Measurements from ENCODE around the gene ZC2HC1C.

The ZC2HC1C gene

GRCh38 chr14:75098682-75099081 is 29.2 kb downstream of the ZC2HC1C start:
- Histone ChIP-seq H3K27me3 (ENCODE audit: control insufficient read depth, insufficient read depth, low read length) (no peaks in the 10 kb centered on the region), H3K36me3 (ENCODE audit: control insufficient read depth, insufficient read depth, low read length) (peaks cover 14% of the 10 kb centered on the region), H3K9me3 (ENCODE audit: control insufficient read depth, low read length) (no peaks in the 10 kb centered on the region), H3K4me3 (ENCODE audit: low read length) (no peak overlapping the region), H3K9ac (ENCODE audit: low read length) (no peak overlapping the region), H3K4me1 (ENCODE audit: control insufficient read depth, insufficient read depth, low read length) (no peaks in the 10 kb centered on the region)

GRCh38 chr14:75101491-75101890 is 32.0 kb downstream of the ZC2HC1C start:
- Histone ChIP-seq H3K36me3 (ENCODE audit: control insufficient read depth, insufficient read depth, low read length) (peaks cover 3% of the 10 kb centered on the region), H3K4me1 (ENCODE audit: control insufficient read depth, insufficient read depth, low read length) (no peaks in the 10 kb centered on the region)

GRCh38 chr14:75107186-75107585 is 37.7 kb downstream of the ZC2HC1C start:
- no peaks in the 10 kb centered on the region for H3K4me1 ChIP-seq (ENCODE audit: control insufficient read depth, insufficient read depth, low read length)
- no peak overlapping the region for H3K9ac ChIP-seq (ENCODE audit: low read length)
- H3K4me3 ChIP-seq (ENCODE audit: low read length) = no peak overlapping the region
- H3K9me3 ChIP-seq (ENCODE audit: control insufficient read depth, low read length) = no peaks in the 10 kb centered on the region
- H3K36me3 ChIP-seq (ENCODE audit: control insufficient read depth, insufficient read depth, low read length) = peaks cover 15% of the 10 kb centered on the region
- H3K27me3 ChIP-seq (ENCODE audit: control insufficient read depth, insufficient read depth, low read length) = no peaks in the 10 kb centered on the region

More at GRCh38 chr14:75101491-75101890, 32.0 kb downstream of the ZC2HC1C start:
- Histone ChIP-seq H3K4me3 (ENCODE audit: low read length) (no peak overlapping the region), H3K27me3 (ENCODE audit: control insufficient read depth, insufficient read depth, low read length) (no peaks in the 10 kb centered on the region), H3K9me3 (ENCODE audit: control insufficient read depth, low read length) (no peaks in the 10 kb centered on the region), H3K9ac (ENCODE audit: low read length) (no peak overlapping the region)

GRCh38 chr14:75109877-75110276 is 40.4 kb downstream of the ZC2HC1C start:
- Histone ChIP-seq H3K9me3 (ENCODE audit: control insufficient read depth, low read length) (no peaks in the 10 kb centered on the region), H3K27me3 (ENCODE audit: control insufficient read depth, insufficient read depth, low read length) (no peaks in the 10 kb centered on the region), H3K9ac (ENCODE audit: low read length) (no peak overlapping the region), H3K4me3 (ENCODE audit: low read length) (no peak overlapping the region), H3K36me3 (ENCODE audit: control insufficient read depth, insufficient read depth, low read length) (peaks cover 22% of the 10 kb centered on the region), H3K4me1 (ENCODE audit: control insufficient read depth, insufficient read depth, low read length) (no peaks in the 10 kb centered on the region)

- Histone ChIP-seq H3K9ac (ENCODE audit: low read length) (no peak overlapping the region), H3K27me3 (ENCODE audit: control insufficient read depth, insufficient read depth, low read length) (no peaks in the 10 kb centered on the region), H3K36me3 (ENCODE audit: control insufficient read depth, insufficient read depth, low read length) (peaks cover 17% of the 10 kb centered on the region), H3K4me1 (ENCODE audit: control insufficient read depth, insufficient read depth, low read length) (no peaks in the 10 kb centered on the region), H3K9me3 (ENCODE audit: control insufficient read depth, low read length) (no peaks in the 10 kb centered on the region), H3K4me3 (ENCODE audit: low read length) (no peak overlapping the region)
These were observed 44.6 kb downstream of the ZC2HC1C start for GRCh38 chr14:75113932-75114539.

GRCh38 chr14:75119056-75119455 is 49.6 kb downstream of the ZC2HC1C start:
- Histone ChIP-seq H3K27me3 (ENCODE audit: control insufficient read depth, insufficient read depth, low read length) (no peaks in the 10 kb centered on the region), H3K9ac (ENCODE audit: low read length) (no peak overlapping the region), H3K9me3 (ENCODE audit: control insufficient read depth, low read length) (no peaks in the 10 kb centered on the region), H3K36me3 (ENCODE audit: control insufficient read depth, insufficient read depth, low read length) (no peaks in the 10 kb centered on the region), H3K4me1 (ENCODE audit: control insufficient read depth, insufficient read depth, low read length) (no peaks in the 10 kb centered on the region), H3K4me3 (ENCODE audit: low read length) (no peak overlapping the region)

- no peaks in the 10 kb centered on the region for H3K27me3 ChIP-seq (ENCODE audit: control insufficient read depth, insufficient read depth, low read length)
- H3K9ac ChIP-seq (ENCODE audit: low read length) = no peak overlapping the region
- no peak overlapping the region for H3K4me3 ChIP-seq (ENCODE audit: low read length)
- no peaks in the 10 kb centered on the region for H3K9me3 ChIP-seq (ENCODE audit: control insufficient read depth, low read length)
- peaks cover 1% of the 10 kb centered on the region for H3K4me1 ChIP-seq (ENCODE audit: control insufficient read depth, insufficient read depth, low read length)
- H3K36me3 ChIP-seq (ENCODE audit: control insufficient read depth, insufficient read depth, low read length) = no peaks in the 10 kb centered on the region
These were observed 51.3 kb downstream of the ZC2HC1C start for GRCh38 chr14:75120541-75121291.

- H3K9ac ChIP-seq (ENCODE audit: low read length) = no peak overlapping the region
- H3K4me3 ChIP-seq (ENCODE audit: low read length) = no peak overlapping the region
- H3K4me1 ChIP-seq (ENCODE audit: control insufficient read depth, insufficient read depth, low read length) = peaks cover 7% of the 10 kb centered on the region
- no peaks in the 10 kb centered on the region for H3K27me3 ChIP-seq (ENCODE audit: control insufficient read depth, insufficient read depth, low read length)
- no peaks in the 10 kb centered on the region for H3K9me3 ChIP-seq (ENCODE audit: control insufficient read depth, low read length)
- no peaks in the 10 kb centered on the region for H3K36me3 ChIP-seq (ENCODE audit: control insufficient read depth, insufficient read depth, low read length)
These were observed 52.1 kb downstream of the ZC2HC1C start for GRCh38 chr14:75121552-75121951.

GRCh38 chr14:75123991-75124390 is 54.5 kb downstream of the ZC2HC1C start:
- Histone ChIP-seq H3K27me3 (ENCODE audit: control insufficient read depth, insufficient read depth, low read length) (no peaks in the 10 kb centered on the region), H3K9me3 (ENCODE audit: control insufficient read depth, low read length) (no peaks in the 10 kb centered on the region), H3K36me3 (ENCODE audit: control insufficient read depth, insufficient read depth, low read length) (no peaks in the 10 kb centered on the region), H3K9ac (ENCODE audit: low read length) (no peak overlapping the region), H3K4me3 (ENCODE audit: low read length) (no peak overlapping the region), H3K4me1 (ENCODE audit: control insufficient read depth, insufficient read depth, low read length) (peaks cover 10% of the 10 kb centered on the region)

- no peaks in the 10 kb centered on the region for H3K36me3 ChIP-seq (ENCODE audit: control insufficient read depth, insufficient read depth, low read length)
- peak overlapping the region; percentile 94 for H3K9ac ChIP-seq (ENCODE audit: low read length)
- no peak overlapping the region for H3K4me3 ChIP-seq (ENCODE audit: low read length)
- H3K9me3 ChIP-seq (ENCODE audit: control insufficient read depth, low read length) = no peaks in the 10 kb centered on the region
- no peaks in the 10 kb centered on the region for H3K27me3 ChIP-seq (ENCODE audit: control insufficient read depth, insufficient read depth, low read length)
- H3K4me1 ChIP-seq (ENCODE audit: control insufficient read depth, insufficient read depth, low read length) = peaks cover 10% of the 10 kb centered on the region
These were observed 56.2 kb downstream of the ZC2HC1C start for GRCh38 chr14:75125617-75126016.

GRCh38 chr14:75126121-75126544 is 56.7 kb downstream of the ZC2HC1C start:
- H3K4me3 ChIP-seq (ENCODE audit: low read length) = peak overlapping the region; percentile 99
- no peaks in the 10 kb centered on the region for H3K27me3 ChIP-seq (ENCODE audit: control insufficient read depth, insufficient read depth, low read length)
- no peaks in the 10 kb centered on the region for H3K36me3 ChIP-seq (ENCODE audit: control insufficient read depth, insufficient read depth, low read length)
- peaks cover 10% of the 10 kb centered on the region for H3K4me1 ChIP-seq (ENCODE audit: control insufficient read depth, insufficient read depth, low read length)
- no peaks in the 10 kb centered on the region for H3K9me3 ChIP-seq (ENCODE audit: control insufficient read depth, low read length)
- H3K9ac ChIP-seq (ENCODE audit: low read length) = peak overlapping the region; percentile 94

GRCh38 chr14:75126679-75127473 is 57.4 kb downstream of the ZC2HC1C start, which contains the start of gene NEK9:
Gene NEK9, minus strand, starts transcription at chr14:75127048. Its CDS starts 127 bp downstream, at chr14:75126921.
- H3K36me3 ChIP-seq (ENCODE audit: control insufficient read depth, insufficient read depth, low read length) = no peaks in the 10 kb centered on the region
- H3K4me3 ChIP-seq (ENCODE audit: low read length) = peak within 1 kb of the TSS; percentile 99
- H3K27me3 ChIP-seq (ENCODE audit: control insufficient read depth, insufficient read depth, low read length) = no peaks in the 10 kb centered on the region
- no peaks in the 10 kb centered on the region for H3K9me3 ChIP-seq (ENCODE audit: control insufficient read depth, low read length)
- H3K4me1 ChIP-seq (ENCODE audit: control insufficient read depth, insufficient read depth, low read length) = peaks cover 10% of the 10 kb centered on the region
- peak within 1 kb of the TSS; percentile 94 for H3K9ac ChIP-seq (ENCODE audit: low read length)
